Activated CD4-positive, alpha-beta T cell treated with anti-CD3 and anti-CD28 coated beads, Interleukin-10, Interleukin-2, amounts not matched to agents 100 ng/mL and 50 ng/mL, durations not matched to agents 16 hours and 8 hours (primary cell): ENCODE results near the gene LRCH3.
A peak's percentile ranks its signal among the peaks of the same experiment; 100 is the strongest.
"Not testable (repeated sequence)": the region's sequence is repeated elsewhere in the genome, so short reads cannot be mapped to it uniquely, and the experiment has no call there.

Source experiments
- DNase-seq: peaks from one replicate; pipeline ENCODE4 v3.0.0-alpha.2; 2020

Gene LRCH3

GRCh38 chr3:197841789-197842188 lies 50.7 kb downstream of the LRCH3 start:
- no peak for DNase-seq

- DNase-seq = no peak
These were observed 55.4 kb downstream of the LRCH3 start for GRCh38 chr3:197846491-197846890.

GRCh38 chr3:197847866-197848401 lies 56.9 kb downstream of the LRCH3 start:
- DNase-seq = peak; percentile 71

- DNase-seq = no peak
These were observed 63.7 kb downstream of the LRCH3 start for GRCh38 chr3:197854596-197855343.

- no peak for DNase-seq
These were observed 64.5 kb downstream of the LRCH3 start for GRCh38 chr3:197855571-197855970.

- DNase-seq = no peak
These were observed 65.3 kb downstream of the LRCH3 start for GRCh38 chr3:197856199-197856816.

- DNase-seq = no peak
These were observed 67.1 kb downstream of the LRCH3 start for GRCh38 chr3:197858133-197858532.

GRCh38 chr3:197858598-197858997 lies 67.5 kb downstream of the LRCH3 start:
- no peak for DNase-seq

- DNase-seq = no peak
These were observed 75.0 kb downstream of the LRCH3 start for GRCh38 chr3:197866035-197866434.

- no peak for DNase-seq
These were observed 82.3 kb downstream of the LRCH3 start for GRCh38 chr3:197873329-197873728.

GRCh38 chr3:197874064-197874463 lies 83.0 kb downstream of the LRCH3 start:
- no peak for DNase-seq

- DNase-seq = no peak
These were observed 83.6 kb downstream of the LRCH3 start for GRCh38 chr3:197874653-197875052.

GRCh38 chr3:197877902-197878301 lies 86.8 kb downstream of the LRCH3 start:
- DNase-seq = no peak

GRCh38 chr3:197878427-197878826 lies 87.4 kb downstream of the LRCH3 start:
- peak; percentile 82 for DNase-seq

- no peak for DNase-seq
These were observed 89.6 kb downstream of the LRCH3 start for GRCh38 chr3:197880491-197881269.

- no peak for DNase-seq
These were observed 90.4 kb downstream of the LRCH3 start for GRCh38 chr3:197881270-197881969.

- DNase-seq = no peak
These were observed 90.9 kb downstream of the LRCH3 start for GRCh38 chr3:197881970-197882338.

- no peak for DNase-seq
These were observed 91.5 kb downstream of the LRCH3 start for GRCh38 chr3:197882586-197882985.

GRCh38 chr3:197883541-197883940 lies 92.5 kb downstream of the LRCH3 start:
- DNase-seq = no peak

- not testable (repeated sequence) for DNase-seq
These were observed 93.3 kb downstream of the LRCH3 start for GRCh38 chr3:197884330-197884729.

GRCh38 chr3:197886052-197886451 lies 95.0 kb downstream of the LRCH3 start:
- DNase-seq = not testable (repeated sequence)

- not testable (repeated sequence) for DNase-seq
These were observed 96.5 kb downstream of the LRCH3 start for GRCh38 chr3:197887430-197888053.
